ENCODE results near the gene AGPAT3.

The AGPAT3 gene

DNA sequence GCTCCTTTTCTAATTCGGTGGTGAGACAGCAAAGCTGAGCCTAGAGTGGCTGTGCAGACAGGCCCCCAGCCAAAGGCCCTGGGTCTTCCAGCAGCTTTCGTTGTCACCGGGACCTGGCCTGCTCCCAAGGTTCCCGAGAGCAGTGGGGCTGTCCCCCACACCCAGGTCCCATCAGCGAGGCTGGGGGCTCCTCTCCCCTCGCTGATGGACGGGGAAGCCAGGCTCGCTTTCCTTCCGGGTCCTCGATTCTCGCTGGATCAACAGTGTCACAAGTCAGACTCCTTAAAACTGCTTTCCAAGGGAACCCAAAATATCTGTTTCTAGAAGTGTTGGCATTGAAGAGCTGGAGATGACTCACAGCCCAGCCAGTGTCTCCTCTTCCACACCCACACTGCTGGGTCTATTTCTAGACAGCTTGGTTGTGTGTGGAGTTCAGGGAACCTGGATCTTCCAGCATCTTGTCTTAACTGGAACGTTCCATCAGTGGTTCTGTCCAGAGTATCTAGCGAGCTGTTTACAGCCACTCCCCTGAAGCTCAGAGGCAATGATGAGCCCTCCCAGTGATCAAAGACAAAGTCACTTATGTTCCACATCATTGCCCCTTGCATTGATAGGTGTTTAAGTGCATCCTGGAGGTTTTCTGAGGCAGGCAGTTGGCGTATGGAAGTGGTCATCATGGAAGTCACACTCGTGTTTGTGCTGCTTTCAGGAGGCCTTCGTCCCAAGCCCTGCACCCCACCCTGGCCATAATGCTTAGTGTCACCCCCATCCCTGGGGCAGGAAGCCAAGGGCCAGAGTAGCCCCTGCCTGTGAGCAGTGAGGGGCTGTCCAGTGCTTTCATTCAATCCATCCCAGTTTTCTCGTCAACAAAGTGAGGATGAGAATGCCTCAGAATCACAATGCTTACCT is 40.4 kb upstream of the AGPAT3 start:
- Histone ChIP-seq H3K4me1 (ENCODE audit: control insufficient read depth, insufficient read depth, low read length, poor library complexity, severe bottlenecking) (peaks cover 6% of the 10 kb centered on the region), H3K9me3 (ENCODE audit: control insufficient read depth, low read length) (no peaks in the 10 kb centered on the region), H3K27ac (ENCODE audit: low read depth, low read length, severe bottlenecking) (no peak overlapping the region), H3K4me3 (ENCODE audit: extremely low read depth, insufficient read depth, low read length, poor library complexity, severe bottlenecking) (no peak overlapping the region), H3K36me3 (ENCODE audit: control insufficient read depth, insufficient read depth, low read length) (no peaks in the 10 kb centered on the region)
- WGBS, 2 experiments (ENCODE audit: insufficient coverage in 2 of 2) = 87 to 89% methylated on average over 9 to 13 of the region's 17 CpGs

DNA sequence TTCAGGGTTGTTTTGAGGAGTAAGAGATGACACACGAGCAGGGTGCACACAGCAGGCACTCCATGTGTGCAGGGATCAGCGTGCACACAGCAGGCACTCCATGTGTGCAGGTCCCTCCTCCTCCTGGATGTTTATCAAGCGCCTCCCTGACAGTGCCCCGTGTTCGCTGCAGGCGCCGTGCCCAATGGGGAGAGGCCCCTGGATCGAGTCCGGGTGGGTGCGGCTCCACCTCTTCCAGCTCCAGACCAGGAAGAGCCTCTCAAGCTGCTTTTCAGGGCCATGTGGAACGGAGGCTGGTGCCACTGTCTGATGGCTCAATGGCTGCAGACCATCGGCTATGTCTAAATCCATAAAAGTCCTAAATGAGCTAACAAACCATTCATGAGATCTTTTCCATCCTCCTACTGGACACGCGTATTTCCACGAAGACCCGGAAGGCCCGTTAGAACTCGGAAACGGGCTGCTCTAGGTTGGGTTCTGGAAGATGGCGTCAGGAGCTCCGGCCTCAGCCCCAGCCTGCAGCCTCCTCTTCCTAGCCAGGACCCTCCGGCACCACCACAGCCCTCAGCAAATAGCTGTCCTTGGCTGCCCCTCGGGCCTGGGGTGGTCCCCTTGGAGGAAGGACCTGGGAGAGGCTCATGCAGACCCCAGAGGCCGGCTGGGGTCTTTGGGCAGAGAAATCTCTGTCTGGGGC is 39.6 kb upstream of the AGPAT3 start:
- no peak overlapping the region for H3K4me3 ChIP-seq (ENCODE audit: extremely low read depth, insufficient read depth, low read length, poor library complexity, severe bottlenecking)
- 93 to 94% methylated on average over 22 to 23 of the region's 24 CpGs for WGBS, 2 experiments (ENCODE audit: insufficient coverage in 2 of 2)
- H3K36me3 ChIP-seq (ENCODE audit: control insufficient read depth, insufficient read depth, low read length) = no peaks in the 10 kb centered on the region
- peaks cover 6% of the 10 kb centered on the region for H3K4me1 ChIP-seq (ENCODE audit: control insufficient read depth, insufficient read depth, low read length, poor library complexity, severe bottlenecking)
- no peak overlapping the region for H3K27ac ChIP-seq (ENCODE audit: low read depth, low read length, severe bottlenecking)
- no peaks in the 10 kb centered on the region for H3K9me3 ChIP-seq (ENCODE audit: control insufficient read depth, low read length)

DNA sequence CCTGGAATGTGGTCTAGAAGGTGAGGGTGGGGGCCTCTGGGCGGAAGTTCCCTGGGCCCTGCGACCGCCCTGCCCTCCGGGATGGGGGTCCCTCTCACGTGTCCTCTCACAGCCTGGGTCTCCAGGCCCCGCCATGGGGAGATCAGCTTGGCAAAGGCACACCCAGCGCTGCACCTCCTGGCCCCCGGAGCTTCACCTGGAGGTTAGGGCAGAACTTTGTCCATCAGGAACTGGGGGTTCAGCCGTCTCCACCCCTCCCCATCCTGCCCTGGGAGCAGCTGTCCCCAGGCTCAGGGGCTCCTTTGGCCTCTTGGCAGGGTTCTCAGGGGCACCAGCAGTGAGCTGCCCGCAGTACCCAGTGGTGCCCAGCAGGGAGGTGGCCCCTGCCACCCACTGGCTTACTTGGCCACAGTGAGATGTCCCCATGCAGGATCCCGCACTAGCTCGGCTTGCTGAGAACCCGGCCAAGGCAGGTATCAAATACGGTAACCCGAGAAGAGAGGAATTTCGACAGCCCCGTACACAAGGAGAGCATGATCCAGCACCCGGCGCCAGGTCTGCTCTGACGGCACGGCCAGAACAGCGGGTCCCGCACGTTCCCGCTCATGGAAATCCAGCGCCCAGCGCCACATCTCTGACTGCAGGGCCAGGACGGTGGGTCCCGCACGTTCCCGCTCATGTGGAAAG is 38.9 kb upstream of the AGPAT3 start:
- Histone ChIP-seq H3K36me3 (ENCODE audit: control insufficient read depth, insufficient read depth, low read length) (no peaks in the 10 kb centered on the region), H3K4me1 (ENCODE audit: control insufficient read depth, insufficient read depth, low read length, poor library complexity, severe bottlenecking) (peaks cover 6% of the 10 kb centered on the region), H3K4me3 (ENCODE audit: extremely low read depth, insufficient read depth, low read length, poor library complexity, severe bottlenecking) (no peak overlapping the region), H3K9me3 (ENCODE audit: control insufficient read depth, low read length) (no peaks in the 10 kb centered on the region), H3K27ac (ENCODE audit: low read depth, low read length, severe bottlenecking) (no peak overlapping the region)
- WGBS, 2 experiments (ENCODE audit: insufficient coverage in 2 of 2) = 83 to 85% methylated on average over 27 to 29 of the region's 31 CpGs

DNA sequence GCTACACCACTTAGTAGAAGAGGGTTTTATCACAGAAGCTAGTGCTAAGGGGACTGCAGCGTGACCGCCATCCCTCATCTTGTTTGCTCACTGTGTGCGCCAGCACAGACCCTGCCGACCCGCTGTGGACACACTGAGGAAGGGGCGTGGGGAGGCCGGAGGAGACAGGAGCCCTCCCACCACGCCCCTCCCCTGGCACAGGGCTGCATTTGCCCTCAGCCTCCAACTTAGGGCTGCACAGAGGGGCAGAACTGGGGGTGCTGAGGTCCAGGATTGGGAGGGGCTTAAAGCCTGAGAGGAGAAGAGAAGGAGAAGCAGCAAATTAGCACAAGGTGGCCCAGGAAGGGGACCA is 38.4 kb upstream of the AGPAT3 start:
- Histone ChIP-seq H3K4me1 (ENCODE audit: control insufficient read depth, insufficient read depth, low read length, poor library complexity, severe bottlenecking) (peaks cover 6% of the 10 kb centered on the region), H3K36me3 (ENCODE audit: control insufficient read depth, insufficient read depth, low read length) (no peaks in the 10 kb centered on the region), H3K4me3 (ENCODE audit: extremely low read depth, insufficient read depth, low read length, poor library complexity, severe bottlenecking) (no peak overlapping the region), H3K9me3 (ENCODE audit: control insufficient read depth, low read length) (no peaks in the 10 kb centered on the region), H3K27ac (ENCODE audit: low read depth, low read length, severe bottlenecking) (no peak overlapping the region)
- 84 to 89% methylated on average over 7 to 8 of the region's 8 CpGs for WGBS, 2 experiments (ENCODE audit: insufficient coverage in 2 of 2)

DNA sequence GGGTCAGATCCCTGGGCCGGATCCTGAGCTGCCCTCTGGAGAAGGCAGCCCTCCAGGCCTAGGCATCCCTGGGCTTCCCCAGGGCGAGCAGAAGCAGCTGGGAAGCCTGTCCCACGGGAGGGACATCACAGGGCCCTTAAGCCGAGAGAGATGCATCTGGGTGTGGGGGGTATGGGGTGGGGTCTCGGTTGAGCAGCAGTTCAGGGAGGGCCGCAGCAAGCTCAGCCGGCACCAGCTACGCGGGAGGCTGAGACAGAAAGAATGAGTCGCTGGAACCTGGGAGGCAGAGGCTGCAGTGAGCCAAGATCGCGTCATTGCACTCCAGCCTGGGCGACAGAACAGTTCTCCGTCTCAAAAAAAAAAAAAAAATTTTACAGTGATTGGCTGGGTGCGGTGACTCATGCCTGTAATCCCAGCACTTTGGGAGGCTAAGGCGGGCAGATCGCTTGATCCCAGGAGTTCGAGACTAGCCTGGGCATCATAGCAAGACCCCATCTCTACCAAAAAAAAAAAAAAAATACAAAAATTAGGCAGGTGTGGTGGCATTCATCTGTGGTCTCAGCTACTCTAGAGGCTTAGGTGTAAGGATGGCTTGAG is 37.9 kb upstream of the AGPAT3 start:
- H3K9me3 ChIP-seq (ENCODE audit: control insufficient read depth, low read length) = no peaks in the 10 kb centered on the region
- 94 to 95% methylated on average over 14 to 15 of the region's 18 CpGs for WGBS, 2 experiments (ENCODE audit: insufficient coverage in 2 of 2)
- no peak overlapping the region for H3K27ac ChIP-seq (ENCODE audit: low read depth, low read length, severe bottlenecking)
- peaks cover 6% of the 10 kb centered on the region for H3K4me1 ChIP-seq (ENCODE audit: control insufficient read depth, insufficient read depth, low read length, poor library complexity, severe bottlenecking)
- H3K36me3 ChIP-seq (ENCODE audit: control insufficient read depth, insufficient read depth, low read length) = no peaks in the 10 kb centered on the region
- H3K4me3 ChIP-seq (ENCODE audit: extremely low read depth, insufficient read depth, low read length, poor library complexity, severe bottlenecking) = no peak overlapping the region

DNA sequence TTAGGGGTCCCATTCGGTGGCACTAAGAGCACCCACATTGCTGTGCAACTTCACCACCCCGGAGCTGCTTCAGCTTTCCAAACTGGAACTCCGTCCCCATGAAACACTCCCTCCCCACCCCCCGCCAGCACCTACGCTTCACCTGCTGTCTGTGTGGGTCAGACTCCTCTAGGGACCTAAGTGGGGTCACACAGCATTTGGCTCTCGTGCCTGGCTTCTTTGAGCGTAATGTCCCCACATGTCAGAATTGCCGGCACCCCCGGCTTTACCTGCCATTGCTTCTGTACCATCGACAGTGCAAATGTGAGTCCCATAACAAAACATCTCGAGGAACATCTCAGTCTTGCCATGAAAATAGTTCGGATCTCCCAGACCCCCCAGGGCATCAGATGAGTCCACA is 35.9 kb upstream of the AGPAT3 start:
- Histone ChIP-seq H3K9me3 (ENCODE audit: control insufficient read depth, low read length) (peaks cover 4% of the 10 kb centered on the region), H3K4me3 (ENCODE audit: extremely low read depth, insufficient read depth, low read length, poor library complexity, severe bottlenecking) (no peak overlapping the region), H3K36me3 (ENCODE audit: control insufficient read depth, insufficient read depth, low read length) (no peaks in the 10 kb centered on the region), H3K4me1 (ENCODE audit: control insufficient read depth, insufficient read depth, low read length, poor library complexity, severe bottlenecking) (peaks cover 6% of the 10 kb centered on the region), H3K27ac (ENCODE audit: low read depth, low read length, severe bottlenecking) (no peak overlapping the region)
- WGBS, 2 experiments (ENCODE audit: insufficient coverage in 2 of 2) = 89 to 91% methylated on average over 11 to 12 of the region's 12 CpGs

DNA sequence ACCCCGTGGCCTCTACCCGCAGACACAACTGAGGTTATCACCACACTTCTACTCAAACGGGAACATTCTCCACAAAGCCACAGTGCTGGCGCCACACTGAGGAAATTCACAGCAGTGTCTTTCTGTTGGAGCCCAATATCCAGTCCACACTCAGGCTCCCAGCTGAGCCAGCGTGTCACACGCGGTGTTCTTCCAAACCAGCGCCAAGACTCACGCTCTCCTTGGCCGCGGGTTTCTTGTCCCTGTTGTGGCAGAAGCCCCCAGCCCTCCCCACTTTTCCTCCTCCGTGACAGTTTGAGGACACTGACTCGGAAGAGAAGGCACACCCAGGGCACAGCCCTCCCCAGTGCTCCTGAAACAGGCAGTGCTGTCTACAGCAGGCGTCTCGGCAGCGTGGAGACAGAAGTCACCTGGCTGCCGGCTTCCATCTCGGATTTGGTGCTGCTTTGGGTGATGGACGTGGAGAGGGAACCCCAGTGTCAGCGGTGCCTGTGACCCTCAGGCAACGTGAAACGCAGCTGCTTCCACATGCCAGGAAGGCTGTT is 35.4 kb upstream of the AGPAT3 start:
- no peak overlapping the region for H3K27ac ChIP-seq (ENCODE audit: low read depth, low read length, severe bottlenecking)
- H3K4me1 ChIP-seq (ENCODE audit: control insufficient read depth, insufficient read depth, low read length, poor library complexity, severe bottlenecking) = peaks cover 6% of the 10 kb centered on the region
- peaks cover 4% of the 10 kb centered on the region for H3K9me3 ChIP-seq (ENCODE audit: control insufficient read depth, low read length)
- H3K36me3 ChIP-seq (ENCODE audit: control insufficient read depth, insufficient read depth, low read length) = no peaks in the 10 kb centered on the region
- 83 to 88% methylated on average over 17 to 22 of the region's 22 CpGs for WGBS, 2 experiments (ENCODE audit: insufficient coverage in 2 of 2)
- H3K4me3 ChIP-seq (ENCODE audit: extremely low read depth, insufficient read depth, low read length, poor library complexity, severe bottlenecking) = no peak overlapping the region

DNA sequence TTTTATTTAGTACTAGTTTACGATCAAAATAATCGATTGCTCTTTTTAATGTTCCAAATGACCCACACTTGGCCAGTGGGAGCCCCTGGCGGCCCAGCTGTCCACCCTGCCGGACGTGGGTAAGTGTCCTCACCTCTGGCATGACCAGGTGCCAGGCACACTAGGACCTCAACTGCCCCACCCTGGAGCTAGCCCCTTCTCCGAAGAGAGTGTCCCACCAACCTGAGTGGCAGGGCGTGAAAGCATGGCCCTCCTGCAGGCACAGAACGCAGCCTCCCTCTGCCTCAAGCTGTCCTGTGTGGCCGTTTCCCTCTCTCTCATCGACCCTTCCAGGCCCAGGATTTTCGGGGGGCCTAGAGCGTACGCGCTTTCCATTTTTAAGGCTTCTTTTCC is 32.9 kb upstream of the AGPAT3 start:
- H3K9me3 ChIP-seq (ENCODE audit: control insufficient read depth, low read length) = peaks cover 4% of the 10 kb centered on the region
- no peak overlapping the region for H3K4me3 ChIP-seq (ENCODE audit: extremely low read depth, insufficient read depth, low read length, poor library complexity, severe bottlenecking)
- H3K27ac ChIP-seq (ENCODE audit: low read depth, low read length, severe bottlenecking) = no peak overlapping the region
- no peaks in the 10 kb centered on the region for H3K4me1 ChIP-seq (ENCODE audit: control insufficient read depth, insufficient read depth, low read length, poor library complexity, severe bottlenecking)
- 97% methylated on average over 11 to 14 of the region's 14 CpGs for WGBS, 2 experiments (ENCODE audit: insufficient coverage in 2 of 2)
- H3K36me3 ChIP-seq (ENCODE audit: control insufficient read depth, insufficient read depth, low read length) = no peaks in the 10 kb centered on the region

DNA sequence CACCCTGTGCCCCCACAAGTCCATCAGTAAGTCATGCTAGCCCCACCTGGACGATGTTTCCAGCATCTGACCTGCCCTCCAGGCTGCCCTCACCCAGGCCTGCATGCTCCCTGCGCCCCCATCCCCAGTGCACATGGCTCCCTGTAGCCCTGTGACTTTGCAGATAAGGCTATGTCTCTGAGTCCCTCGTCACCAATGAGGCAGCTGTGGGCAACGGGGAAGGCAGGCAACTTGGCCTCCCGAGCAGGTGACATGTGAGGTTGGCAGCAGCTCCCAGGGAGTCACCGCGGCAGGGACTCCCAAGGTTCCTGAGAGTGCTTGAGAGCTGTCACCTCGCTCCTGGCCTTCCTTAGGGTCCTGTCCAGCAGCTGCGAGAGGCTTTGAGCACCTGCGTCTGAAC is 32.4 kb upstream of the AGPAT3 start:
- Histone ChIP-seq H3K9me3 (ENCODE audit: control insufficient read depth, low read length) (peaks cover 4% of the 10 kb centered on the region), H3K27ac (ENCODE audit: low read depth, low read length, severe bottlenecking) (no peak overlapping the region), H3K4me3 (ENCODE audit: extremely low read depth, insufficient read depth, low read length, poor library complexity, severe bottlenecking) (no peak overlapping the region), H3K4me1 (ENCODE audit: control insufficient read depth, insufficient read depth, low read length, poor library complexity, severe bottlenecking) (no peaks in the 10 kb centered on the region), H3K36me3 (ENCODE audit: control insufficient read depth, insufficient read depth, low read length) (no peaks in the 10 kb centered on the region)
- WGBS, 2 experiments (ENCODE audit: insufficient coverage in 2 of 2) = 90 to 91% methylated on average over 10 of the region's 10 CpGs

DNA sequence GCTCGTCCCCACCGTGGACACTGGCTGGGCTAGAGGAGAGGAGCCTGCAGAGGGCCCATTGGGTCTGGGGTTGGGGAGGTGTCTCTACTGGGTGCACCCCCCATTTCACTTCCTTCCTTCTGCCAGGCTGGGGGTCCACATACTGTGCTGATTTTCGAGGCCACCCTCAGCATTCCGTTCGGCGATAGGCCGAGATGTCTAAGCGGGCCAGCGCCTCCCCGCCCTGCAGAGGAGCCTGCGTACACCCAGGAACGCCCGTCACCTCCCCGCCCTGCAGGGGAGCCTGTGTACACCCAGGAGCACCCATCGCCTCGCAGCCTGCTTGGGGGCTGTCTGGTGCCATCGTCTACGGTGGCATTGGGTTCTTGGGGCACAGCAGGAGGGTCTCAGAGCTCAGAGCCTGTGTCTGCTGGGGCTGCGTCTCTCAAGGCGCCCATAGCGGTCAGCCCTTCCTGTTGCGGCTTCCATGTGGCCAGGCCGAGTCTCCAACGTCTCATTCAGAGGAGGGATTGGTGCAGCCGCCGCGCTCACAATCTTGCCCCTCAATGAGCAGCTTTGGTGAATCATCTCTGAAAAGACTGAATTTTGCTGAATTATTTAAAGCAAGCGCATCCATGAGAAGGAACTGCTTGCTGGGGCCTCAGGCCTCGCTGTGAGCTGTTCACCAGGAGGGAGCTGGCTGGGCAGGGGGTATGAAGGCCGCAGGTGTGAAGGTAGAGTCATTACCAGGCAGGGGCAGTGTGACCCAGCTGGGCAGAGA is 30.7 kb upstream of the AGPAT3 start:
- no peaks in the 10 kb centered on the region for H3K36me3 ChIP-seq (ENCODE audit: control insufficient read depth, insufficient read depth, low read length)
- H3K27ac ChIP-seq (ENCODE audit: low read depth, low read length, severe bottlenecking) = no peak overlapping the region
- WGBS, 2 experiments (ENCODE audit: insufficient coverage in 2 of 2) = 92 to 96% methylated on average over 24 to 30 of the region's 30 CpGs
- H3K4me1 ChIP-seq (ENCODE audit: control insufficient read depth, insufficient read depth, low read length, poor library complexity, severe bottlenecking) = no peaks in the 10 kb centered on the region
- H3K4me3 ChIP-seq (ENCODE audit: extremely low read depth, insufficient read depth, low read length, poor library complexity, severe bottlenecking) = no peak overlapping the region
- peaks cover 4% of the 10 kb centered on the region for H3K9me3 ChIP-seq (ENCODE audit: control insufficient read depth, low read length)
